Embryonic facial prominence (tissue), 1 donor: ENCODE measurements around the gene PTPRJ.
"Not testable (repeated sequence)": the region's sequence is repeated elsewhere in the genome, so short reads cannot be mapped to it uniquely, and the experiment has no call there.

ENCODE experiments used
- DNase-seq: peaks from one replicate; pipeline ENCODE4 v3.0.0-alpha.2; 2016; ENCODE audit errors: extremely low spot score

Gene PTPRJ

DNA sequence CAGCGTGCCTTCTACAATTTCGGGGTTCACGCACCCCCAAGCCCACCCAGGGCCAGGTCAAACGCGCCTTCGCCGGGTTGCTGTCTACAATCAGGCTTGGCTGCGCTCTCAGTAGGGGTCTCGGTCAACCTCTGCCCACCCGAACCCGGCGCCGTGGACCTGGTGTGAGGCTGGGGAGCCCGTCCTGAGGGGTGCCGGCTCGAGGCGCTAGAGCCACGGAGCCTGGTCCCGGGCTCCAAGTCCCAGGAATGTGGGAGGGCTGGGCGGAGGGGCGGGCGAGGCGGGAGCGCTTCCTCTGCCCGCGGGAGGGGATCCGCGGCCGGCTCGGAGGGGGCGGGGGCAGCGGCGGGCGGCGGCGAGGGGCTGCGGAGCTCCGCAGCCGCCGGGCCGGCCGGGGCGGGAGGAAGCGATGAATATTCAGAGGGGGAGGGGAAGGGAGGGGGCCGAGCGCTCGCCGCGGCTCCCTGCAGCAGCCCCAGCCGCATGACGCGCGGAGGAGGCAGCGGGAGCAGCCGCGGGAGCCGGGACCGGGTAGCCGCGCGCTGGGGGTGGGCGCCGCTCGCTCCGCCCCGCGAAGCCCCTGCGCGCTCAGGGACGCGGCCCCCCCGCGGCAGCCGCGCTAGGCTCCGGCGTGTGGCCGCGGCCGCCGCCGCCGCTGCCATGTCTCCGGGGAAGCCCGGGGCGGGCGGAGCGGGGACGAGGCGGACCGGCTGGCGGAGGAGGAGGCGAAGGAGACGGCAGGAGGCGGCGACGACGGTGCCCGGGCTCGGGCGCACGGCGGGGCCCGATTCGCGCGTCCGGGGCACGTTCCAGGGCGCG lies at the start of gene PTPRJ:
Gene PTPRJ (plus strand): TSS at position 472 of the 819 bp plus-strand sequence. CDS start 354 bp downstream, outside the sequence.
- DNase-seq = no peak

DNA sequence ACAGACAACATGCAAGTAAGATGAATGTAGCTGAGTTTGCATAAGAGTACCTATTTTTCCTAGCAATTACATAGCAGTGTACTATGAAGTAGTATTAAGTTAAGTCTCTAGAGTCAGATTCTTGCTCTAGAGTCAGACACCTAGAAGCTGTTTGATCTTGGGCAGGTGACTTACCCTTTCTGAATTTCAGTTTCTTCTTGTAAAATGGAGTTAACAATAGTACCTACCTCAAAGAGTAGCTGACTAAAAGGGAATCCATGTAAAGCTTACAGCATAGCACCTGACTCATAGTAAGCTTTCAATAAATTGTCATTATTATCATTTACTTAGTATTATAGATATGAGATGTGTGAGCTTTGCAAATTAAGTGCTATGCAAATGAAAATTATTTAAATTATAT lies 47.8 kb upstream of the PTPRJ start:
- DNase-seq = no peak

DNA sequence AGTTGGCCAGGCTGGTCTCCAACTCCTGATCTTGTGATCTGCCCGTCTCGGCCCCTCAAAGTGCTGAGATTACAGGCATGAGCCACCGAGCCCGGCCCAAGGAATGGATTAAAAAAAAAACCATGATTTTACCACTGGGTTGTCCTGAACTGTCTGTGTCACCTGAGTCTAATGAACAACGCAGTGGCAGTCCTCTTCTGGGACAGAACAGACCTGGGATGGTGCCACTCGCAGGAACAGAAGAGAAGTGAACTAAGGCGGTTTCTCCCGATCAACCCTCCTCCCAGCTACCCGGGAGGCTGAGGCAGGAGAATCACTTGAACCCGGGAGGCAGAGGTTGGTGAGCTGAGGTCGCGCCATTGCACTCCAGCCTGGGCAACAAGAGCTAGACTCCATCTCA lies 46.6 kb upstream of the PTPRJ start:
- DNase-seq = not testable (repeated sequence)

DNA sequence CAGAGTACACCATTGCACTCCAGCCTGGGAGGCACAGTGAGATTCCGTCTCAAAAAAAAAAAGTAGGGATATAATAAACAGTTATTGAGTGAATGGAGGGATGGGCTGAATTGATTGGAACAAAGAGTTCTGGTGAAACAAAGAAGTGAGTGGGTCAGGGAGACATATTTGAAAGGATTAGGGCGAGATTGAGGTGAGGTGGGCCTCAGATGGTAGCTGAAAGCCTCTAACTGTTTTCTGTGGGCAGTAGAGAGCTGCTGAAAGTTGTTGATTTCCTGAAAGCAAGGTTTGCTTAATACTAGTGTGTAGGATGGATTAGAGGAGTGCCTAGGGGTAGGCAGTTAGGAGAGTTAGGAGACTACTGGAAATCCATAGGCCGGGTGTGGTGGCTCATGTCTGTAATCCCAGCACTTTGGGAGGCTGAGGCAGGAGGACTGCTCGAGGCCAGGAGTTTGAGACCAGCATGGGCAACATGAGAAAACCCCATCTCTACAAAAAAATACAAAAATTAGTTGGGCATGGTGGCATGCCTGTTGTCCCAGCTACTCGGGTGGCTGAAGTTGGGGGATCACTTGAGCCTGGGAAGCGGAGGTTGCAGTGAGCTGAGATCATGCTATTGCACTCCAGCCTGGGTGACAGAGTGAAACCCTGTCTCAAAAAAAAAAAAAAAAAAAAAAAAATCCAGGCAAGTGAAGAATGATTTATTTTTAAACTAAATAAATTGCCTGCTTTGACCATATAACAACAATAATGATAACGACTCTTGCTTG lies 41.4 kb upstream of the PTPRJ start:
- no peak for DNase-seq

DNA sequence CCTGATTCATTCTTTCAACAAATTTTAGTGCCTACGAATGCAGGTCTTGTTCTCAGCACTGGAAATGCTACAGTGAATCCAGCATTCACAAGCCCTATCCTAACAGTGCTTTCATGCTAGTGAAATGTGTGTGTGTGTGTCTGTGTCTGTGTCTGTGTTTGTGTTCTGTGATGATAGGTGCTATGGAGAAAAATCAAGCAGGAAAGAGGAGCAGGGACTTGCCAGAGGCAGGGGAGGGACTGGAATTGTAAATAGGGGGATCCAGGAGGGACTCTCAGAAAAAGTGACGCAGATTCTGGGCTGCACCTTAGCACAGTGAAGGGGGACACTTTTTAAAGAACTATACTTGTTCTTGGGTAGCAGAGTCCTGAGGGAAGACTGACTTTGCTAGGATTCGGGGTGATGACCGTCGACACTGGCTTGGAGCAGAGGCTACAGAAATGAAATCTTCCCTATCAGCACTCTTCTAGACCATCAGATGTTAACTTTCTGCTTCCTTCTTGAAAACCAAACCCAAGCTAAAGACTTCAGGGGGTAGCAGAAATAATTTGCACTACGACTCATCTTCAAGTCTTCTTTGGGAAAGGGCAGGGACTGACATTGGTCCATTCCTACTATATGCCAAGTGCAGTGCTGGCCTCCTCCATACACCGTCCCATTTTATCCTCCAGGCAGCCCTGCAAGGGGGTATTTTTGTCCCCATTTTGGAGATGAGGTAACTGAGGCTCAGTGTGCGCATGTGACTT lies 39.3 kb upstream of the PTPRJ start:
- no peak for DNase-seq

DNA sequence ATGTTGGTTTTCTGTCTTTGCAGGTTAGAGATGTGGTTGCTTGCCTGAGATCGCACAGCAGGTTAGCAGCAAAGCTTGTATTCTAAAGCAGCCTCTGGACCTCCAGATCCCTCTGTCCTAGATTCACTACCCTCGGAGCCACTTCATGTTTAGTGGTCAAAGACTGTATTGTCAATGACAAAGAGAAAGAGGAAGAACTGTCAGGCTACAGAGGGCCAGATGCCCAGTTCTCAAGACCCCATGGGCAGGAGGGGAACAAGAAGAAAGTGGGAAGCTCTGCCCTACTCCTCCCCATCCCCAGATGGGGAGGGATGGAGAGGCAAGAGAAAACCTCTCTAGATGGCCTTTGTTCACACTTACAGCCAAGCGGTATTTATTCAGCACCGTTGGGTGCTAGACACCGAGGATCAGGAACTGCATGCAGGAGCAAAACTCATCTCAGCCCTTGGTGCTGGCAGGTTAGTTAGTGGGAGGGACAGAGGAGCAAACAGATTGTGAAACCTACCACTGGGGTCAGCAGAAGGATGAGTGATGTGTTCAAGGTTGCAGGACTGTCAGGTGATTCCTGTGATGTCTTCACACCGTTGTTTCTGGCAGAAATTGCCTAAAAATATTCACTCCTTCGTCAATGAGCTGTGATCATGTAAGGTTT lies 38.3 kb upstream of the PTPRJ start:
- no peak for DNase-seq

DNA sequence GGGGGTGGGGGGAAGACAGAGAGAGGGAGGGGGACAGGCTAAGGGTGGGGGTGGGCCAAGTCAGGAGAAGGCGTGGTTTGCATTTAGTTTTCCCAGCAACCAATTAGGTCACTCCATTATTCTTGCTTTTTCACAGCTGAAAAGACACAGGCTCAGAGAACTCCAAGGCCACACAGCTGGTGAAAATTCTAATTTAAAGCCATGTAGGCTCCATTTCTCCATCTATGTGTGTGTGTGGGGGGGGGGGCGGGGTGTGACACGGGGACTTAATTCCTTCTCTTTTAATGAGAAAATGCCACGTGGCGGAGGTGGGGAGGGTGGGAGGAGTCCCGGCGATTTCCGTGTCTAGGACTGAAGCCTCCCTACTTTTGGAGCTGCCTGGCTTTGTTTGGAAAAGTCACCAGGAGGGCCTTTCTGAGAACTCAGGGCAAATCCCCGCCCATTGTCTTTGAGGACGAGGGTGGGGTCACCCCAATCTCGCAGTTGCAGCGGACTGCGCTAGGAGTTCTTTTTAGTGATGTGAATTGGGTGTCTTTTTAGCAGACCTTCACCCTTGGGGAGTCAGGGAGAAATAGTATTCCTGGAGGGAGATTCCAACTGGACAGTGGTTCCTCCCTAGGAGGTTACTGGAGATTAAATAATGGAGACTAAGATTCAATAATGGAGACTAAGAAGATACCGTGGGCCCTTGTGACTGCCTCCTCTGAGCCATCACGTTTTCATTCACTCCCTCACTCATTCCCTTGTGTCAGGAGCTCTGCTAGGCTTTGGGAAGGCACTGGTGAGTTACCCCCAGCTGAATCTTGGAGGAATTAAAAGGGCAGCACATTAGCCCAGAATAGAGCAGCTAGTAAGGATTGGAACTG lies 36.4 kb upstream of the PTPRJ start:
- no peak for DNase-seq

DNA sequence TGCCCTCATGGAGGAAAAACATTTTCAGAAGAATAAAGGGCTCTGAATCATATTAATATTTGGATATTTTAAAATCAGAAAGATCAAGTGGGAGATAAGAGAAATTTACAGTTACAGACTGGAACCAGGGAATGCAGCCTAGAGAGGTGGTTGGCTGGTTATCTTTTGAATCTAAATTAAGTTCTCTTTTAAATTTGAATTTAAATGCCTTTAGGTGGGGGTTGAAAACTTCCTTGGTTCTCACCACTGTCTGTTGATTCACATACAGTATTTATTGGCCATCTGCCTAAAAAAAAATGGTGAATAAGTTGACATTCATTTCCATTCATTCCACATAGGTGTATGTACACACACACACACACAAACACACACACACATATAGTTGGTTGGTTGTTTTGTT lies 35.7 kb upstream of the PTPRJ start:
- no peak for DNase-seq

DNA sequence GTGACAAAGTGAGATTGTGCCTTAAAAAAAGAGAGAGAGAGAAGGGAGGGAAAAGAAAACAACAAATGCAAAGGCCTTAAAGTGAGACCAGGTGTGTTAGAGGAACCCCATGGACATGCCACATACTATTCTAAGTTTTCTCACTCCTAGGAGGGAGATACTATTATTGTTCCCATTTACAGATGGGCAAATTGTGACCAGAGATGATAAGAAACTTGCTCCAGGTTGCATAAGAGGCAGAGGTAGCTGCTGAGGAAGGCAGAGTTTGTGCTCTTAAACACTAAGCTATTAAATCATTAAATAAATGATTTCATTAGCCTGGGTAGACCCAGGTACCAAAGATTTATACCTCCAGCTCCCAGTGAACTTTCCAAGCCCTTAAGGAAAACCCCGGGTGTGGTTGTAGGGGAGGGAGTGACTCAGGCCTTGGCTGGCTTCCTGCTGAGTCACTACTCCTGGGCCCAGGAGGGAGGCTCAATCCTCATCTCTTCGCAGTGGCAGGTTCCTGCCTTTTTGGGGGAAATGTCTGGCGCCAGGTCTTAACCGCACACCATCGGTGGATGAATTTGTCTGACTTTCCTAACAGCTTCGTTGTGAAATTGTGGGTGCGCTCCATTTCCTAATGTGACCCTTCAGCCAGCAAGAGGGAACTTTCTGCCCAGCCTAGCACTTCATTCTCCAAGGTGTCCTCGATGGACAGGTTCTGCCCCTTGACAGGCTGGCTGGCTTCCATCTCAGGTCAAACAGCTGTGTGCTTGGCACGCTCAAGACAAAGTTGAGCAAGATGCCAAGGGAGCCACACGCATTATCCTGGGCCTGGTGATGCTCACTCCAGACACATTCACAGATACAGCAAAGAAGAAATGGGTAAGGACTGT lies 33.4 kb upstream of the PTPRJ start:
- DNase-seq = no peak

DNA sequence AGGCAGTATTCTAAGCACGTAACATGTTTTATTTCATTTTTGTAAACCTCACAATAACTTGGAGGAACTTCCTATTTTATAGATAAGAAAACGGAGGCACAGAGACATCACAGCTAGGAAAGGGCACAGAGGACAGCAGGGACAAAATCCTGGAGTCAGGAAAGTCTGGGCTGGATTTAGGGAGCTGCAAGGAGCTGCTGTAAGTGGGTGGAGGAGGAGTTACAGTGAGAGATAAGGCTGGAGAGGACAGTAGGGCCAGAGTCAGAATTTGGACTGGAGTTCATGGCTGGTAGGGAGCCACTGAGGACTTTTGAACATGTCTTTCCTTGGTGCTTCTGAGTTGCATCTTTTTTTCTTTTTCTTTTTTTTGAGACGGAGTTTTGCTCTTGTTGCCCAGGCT lies 32.2 kb upstream of the PTPRJ start:
- no peak for DNase-seq

DNA sequence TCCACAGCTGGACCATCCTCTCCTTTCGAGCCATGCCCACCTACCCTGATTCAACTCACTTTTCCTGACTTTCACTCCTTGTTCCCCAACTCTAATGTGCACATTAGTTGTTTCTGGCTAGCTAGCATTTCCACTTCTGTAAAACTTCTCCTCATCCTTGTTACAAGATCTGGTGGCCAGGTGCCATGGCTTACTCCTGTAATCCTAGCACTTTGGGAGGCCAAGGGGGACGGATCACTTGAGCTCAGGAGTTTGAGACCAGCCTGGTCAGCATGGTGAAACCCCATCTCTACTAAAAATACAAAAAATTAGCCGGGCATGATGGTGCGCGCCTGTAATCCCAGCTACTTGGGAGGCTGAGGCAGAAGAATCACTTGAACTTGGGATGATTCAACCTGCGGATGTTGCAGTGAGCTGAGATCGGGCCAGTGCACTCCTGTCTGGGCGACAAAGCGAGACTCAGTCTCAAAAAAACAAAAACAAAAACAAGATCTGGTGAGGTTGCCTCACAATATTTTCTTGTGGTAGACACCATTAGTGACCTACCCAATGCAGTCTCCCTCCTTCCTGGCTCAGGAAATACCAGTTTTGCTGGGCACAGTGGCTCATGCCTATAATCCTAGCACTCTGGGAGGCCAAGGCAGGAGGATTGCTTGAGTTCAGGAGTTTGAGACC lies 31.2 kb upstream of the PTPRJ start:
- not testable (repeated sequence) for DNase-seq

DNA sequence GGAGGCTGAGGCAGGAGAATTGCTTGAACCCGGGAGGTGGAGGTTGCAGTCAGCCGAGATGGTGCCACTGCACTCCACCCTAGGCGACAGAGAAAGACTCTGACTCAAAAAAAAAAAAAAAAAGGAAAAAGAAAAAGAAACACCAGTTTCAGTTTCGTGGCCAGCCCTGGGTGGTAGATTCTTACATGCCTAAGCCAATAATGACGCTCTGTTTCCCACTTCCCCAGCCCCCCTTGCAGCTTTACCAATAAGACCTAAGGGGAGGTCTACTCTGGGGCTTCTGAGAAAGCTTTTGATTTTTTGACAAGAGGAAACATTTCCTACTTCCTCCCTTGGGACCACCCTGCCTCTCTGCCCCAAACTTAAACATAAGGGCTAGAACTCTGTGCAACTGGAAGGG lies 30.0 kb upstream of the PTPRJ start:
- no peak for DNase-seq

DNA sequence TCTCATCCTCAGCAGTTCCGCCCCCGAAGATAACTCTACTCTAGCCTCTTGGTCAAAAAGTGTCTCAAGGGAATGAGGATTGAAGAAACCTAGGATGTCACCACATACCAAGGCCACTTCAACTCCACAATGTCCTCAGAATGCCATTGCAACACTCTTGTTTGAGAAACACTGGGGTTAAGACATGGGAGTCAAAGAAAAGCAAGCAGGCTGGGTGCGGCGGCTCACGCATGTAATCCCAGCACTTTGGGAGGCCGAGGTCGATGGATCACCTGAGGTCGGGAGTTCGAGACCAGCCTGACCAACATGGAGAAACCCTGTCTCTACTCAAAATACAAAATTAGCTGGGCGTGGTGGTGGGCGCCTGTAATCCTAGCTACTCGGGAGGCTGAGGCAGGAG lies 28.9 kb upstream of the PTPRJ start:
- not testable (repeated sequence) for DNase-seq

DNA sequence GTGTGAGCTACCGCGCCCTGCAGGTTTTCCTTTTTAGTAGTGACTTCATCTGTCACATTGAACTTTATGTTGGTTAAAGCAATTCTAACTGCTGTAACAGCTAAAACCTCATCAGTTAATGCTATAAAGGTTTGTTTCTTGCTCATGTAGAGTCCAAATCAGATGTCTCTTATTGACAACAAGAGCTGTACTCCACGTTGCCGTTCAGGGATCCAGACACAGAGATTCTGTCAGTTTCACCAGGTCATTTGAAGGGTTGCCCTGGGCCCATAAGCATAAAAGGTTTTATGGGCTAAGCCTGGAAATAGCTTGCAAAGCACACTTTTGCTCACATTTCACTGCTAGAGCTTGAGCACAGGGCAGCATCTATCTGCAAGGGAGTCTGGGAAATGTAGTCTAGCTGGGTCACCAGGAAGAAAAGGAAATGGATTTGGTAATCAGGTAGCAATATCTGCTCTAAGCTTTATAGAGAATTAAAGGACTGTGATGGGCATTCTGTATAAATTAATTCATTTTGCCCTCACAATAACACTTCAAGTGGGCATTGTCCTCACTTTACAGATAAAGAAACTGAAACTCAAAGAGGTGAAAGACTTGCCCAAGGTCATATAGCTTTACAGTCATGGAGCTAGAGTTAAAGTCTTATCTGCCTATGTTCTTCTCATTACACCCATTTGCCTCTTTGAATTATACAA lies 25.2 kb upstream of the PTPRJ start:
- no peak for DNase-seq

DNA sequence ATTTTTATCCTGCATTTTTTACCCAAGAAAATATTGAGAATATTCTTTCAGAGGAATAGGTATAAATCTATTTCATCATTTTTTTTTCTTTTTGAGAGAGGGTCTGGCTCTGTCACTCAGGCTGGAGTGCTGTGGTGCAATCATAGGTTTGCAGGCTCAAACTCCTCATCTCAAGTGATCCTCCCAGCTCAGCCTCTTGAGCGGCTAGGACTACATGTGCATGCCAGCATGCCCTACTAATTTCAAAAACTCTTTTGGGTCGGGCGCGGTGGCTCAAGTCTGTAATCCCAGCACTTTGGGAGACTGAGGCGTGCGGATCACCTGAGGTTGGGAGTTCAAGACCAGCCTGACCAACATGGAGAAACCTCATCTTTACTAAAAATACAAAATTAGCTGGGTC lies 20.3 kb upstream of the PTPRJ start:
- DNase-seq = no peak

DNA sequence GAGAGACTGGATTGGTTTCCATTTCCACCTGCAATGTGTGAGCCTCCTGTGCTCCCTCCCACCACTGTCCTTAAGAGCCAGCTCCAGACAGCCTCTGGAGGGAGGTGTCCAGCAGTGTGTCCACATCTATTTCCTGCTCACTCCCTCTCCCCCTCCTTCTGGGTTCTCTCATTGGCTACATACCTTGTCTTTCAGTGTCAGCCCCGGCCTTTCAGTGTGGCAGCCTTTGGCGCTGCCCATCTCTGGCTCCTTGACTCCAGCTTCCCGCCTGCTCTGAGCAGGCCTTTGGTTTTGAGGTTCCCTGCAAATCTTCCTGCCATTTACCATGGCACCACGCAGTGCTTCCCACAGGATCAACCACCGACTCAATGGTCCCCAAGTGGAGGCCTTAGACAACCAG lies 19.0 kb upstream of the PTPRJ start:
- no peak for DNase-seq

DNA sequence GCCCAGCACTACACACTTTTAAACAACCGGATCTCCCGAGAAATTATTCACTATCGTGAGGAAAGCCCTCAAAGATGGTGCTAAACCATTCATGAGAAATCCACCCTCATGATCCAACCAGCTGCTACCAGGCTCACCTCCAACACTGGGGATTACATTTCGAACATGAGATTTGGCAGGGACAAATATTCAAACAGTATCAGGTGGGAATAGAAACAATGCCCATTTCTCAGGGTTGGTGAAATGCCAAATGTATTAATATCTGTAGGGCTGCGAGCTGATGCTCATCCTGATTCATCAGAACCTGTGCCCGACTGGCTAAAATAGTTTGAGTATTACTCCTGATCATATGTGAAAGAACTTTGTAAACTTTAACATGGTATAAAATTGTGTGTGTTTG lies 15.8 kb upstream of the PTPRJ start:
- DNase-seq = no peak

DNA sequence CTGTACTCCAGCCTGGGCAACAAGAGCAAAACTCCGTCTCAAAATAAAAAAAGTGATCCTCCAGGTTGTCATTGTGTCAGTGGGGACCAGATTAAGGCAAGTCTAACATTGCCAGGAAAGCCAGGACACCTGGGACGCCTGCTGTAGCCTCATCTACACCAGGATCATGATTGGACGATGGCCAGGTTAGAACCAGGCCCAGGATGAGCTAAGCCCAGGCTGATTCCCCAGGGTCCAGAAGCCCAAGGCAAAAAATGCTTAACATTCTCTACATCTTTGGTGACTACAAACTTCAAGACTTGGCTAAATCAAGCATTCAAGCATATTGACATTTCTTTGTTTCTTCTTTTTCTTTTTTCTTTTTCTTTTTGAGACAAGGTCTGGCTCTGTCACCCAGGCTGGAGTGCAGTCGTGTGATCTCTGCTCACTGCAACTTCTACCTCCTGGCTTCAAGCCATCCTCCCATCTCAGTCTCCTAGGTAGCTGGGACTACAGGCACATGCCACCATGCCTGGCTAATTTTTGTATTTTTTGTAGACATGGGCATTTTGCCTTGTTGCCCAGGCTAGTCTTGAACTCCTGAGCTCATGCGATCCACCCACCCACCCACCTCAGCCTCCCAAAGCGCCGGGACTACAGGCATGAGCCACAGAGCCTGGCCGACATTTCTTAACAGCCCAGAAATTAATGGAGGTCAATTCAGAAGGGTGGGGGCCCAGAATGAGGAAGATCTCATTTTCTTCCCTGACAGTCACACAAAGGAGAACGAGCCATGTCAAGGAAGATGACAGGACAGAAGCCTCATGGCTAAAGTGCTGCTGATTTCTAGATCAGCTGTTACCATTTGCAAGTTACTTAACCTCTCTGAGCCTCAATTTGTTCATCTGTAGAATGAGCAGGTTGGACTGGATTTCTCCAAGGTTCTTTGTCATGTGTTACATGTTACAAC lies 12.5 kb upstream of the PTPRJ start:
- no peak for DNase-seq
